Kasumi-1 (cell line): ENCODE results near the gene CRMP1.

Experiments
- DNase-seq, 2 experiments: peaks; one replicate each; lab custom pipeline; 2025; lab: John Stamatoyannopoulos, UW

The CRMP1 gene

GRCh38 chr4:5919571-5919970, 26.7 kb upstream of the CRMP1 start:
- DNase-seq: no peak

- DNase-seq: no peak
Measured at GRCh38 chr4:5919044-5919443, 26.2 kb upstream of the CRMP1 start.

GRCh38 chr4:5918331-5918985, 25.6 kb upstream of the CRMP1 start:
- no peak for DNase-seq

- no peak for DNase-seq
Measured at GRCh38 chr4:5917672-5918071, 24.8 kb upstream of the CRMP1 start.

- no peak for DNase-seq
Measured at GRCh38 chr4:5916229-5916628, 23.3 kb upstream of the CRMP1 start.

- no peak for DNase-seq
Measured at GRCh38 chr4:5913454-5913853, 20.6 kb upstream of the CRMP1 start.

- no peak for DNase-seq
Measured at GRCh38 chr4:5912614-5913019, 19.7 kb upstream of the CRMP1 start.

GRCh38 chr4:5908876-5909427, 16.1 kb upstream of the CRMP1 start:
- DNase-seq: no peak

- DNase-seq: no peak
Measured at GRCh38 chr4:5906191-5906590, 13.3 kb upstream of the CRMP1 start.

GRCh38 chr4:5905714-5906113, 12.8 kb upstream of the CRMP1 start:
- DNase-seq: no peak

- no peak for DNase-seq
Measured at GRCh38 chr4:5900844-5901243, 8.0 kb upstream of the CRMP1 start.

GRCh38 chr4:5899881-5900280, 7.0 kb upstream of the CRMP1 start:
- no peak for DNase-seq

GRCh38 chr4:5899396-5899795, 6.5 kb upstream of the CRMP1 start:
- DNase-seq: no peak

- DNase-seq: no peak
Measured at GRCh38 chr4:5897674-5898073, 4.8 kb upstream of the CRMP1 start.

- DNase-seq: no peak
Measured at GRCh38 chr4:5895287-5895686, 2.4 kb upstream of the CRMP1 start.

- DNase-seq: no peak
Measured at GRCh38 chr4:5894266-5894665, 1.4 kb upstream of the CRMP1 start.

- DNase-seq: no peak
Measured at GRCh38 chr4:5893591-5893990, 705 bp upstream of the CRMP1 start.

GRCh38 chr4:5892323-5893003, 423 bp downstream of the CRMP1 start:
- DNase-seq: no peak

- no peak for DNase-seq
Measured at GRCh38 chr4:5891563-5892322, 1.1 kb downstream of the CRMP1 start.

GRCh38 chr4:5890063-5890727, 2.7 kb downstream of the CRMP1 start:
- no peak for DNase-seq

- no peak for DNase-seq
Measured at GRCh38 chr4:5889002-5889696, 3.7 kb downstream of the CRMP1 start.
